Keratinocyte (primary cell): ENCODE data around the gene USH2A.

Experiments
- EZH2 ChIP-seq: IDR thresholded peaks from one replicate; pipeline ENCODE4 v1.6.1; 2012; ENCODE audit warnings: inconsistent platforms, mild to moderate bottlenecking, low read length, moderate library complexity
- TF ChIP-seq, protein P1 (sequence below), 3 experiments: IDR thresholded peaks in 1 of 3; conservative IDR thresholded peaks in 1 of 3; optimal IDR thresholded peaks in 1 of 3; 2 replicates in 2 of 3; 3 replicates in 1 of 3; pipeline versions ENCODE3 to v1.5.1; 2011; ENCODE audit warnings: low read length in 3 of 3, mild to moderate bottlenecking in 3 of 3, moderate library complexity in 2 of 3, control low read depth in 1 of 3, inconsistent platforms in 1 of 3; ENCODE audit not compliant: insufficient read depth in 2 of 3; ENCODE audit errors: extremely low read depth in 1 of 3

DNA sequence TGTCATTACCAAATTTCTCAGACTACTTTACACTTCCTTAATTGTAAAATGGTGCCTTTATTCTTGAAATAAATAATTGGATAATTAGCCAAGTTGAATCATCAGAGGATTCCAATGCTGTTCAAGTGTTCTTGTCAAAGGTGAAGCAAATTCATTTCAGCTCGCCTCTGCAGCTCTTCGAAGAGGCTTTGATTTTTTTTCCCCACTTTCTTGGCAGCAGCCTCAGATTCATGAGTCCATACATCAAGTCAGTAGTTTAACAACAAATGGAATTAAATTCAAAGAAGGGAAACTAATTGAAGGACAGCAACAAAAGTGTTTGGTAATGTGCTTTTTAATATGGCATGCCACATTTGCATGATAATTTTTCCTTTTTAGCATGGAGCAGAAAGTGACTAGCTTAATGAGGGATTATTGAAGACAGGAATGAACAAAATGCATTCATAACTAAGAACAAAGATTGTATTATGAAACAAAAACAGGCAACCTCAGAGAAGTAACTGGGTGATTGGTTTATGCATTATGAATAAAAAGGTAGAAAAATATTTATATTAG is 239.0 kb downstream of the USH2A start:
- TF ChIP-seq, protein P1, sequence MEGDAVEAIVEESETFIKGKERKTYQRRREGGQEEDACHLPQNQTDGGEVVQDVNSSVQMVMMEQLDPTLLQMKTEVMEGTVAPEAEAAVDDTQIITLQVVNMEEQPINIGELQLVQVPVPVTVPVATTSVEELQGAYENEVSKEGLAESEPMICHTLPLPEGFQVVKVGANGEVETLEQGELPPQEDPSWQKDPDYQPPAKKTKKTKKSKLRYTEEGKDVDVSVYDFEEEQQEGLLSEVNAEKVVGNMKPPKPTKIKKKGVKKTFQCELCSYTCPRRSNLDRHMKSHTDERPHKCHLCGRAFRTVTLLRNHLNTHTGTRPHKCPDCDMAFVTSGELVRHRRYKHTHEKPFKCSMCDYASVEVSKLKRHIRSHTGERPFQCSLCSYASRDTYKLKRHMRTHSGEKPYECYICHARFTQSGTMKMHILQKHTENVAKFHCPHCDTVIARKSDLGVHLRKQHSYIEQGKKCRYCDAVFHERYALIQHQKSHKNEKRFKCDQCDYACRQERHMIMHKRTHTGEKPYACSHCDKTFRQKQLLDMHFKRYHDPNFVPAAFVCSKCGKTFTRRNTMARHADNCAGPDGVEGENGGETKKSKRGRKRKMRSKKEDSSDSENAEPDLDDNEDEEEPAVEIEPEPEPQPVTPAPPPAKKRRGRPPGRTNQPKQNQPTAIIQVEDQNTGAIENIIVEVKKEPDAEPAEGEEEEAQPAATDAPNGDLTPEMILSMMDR (optimal IDR thresholded peaks at IDR 0.05 in 1 of 3, IDR thresholded peaks at IDR 0.05 in 1 of 3, conservative IDR thresholded peaks at IDR 0.05 in 1 of 3; ENCODE audit: extremely low read depth in 1 of 3, insufficient read depth in 2 of 3, low read length in 3 of 3), result no peak
- TF ChIP-seq EZH2, result no peak
